HG03045 (cell line): ENCODE results near the gene COA5.

Experiments used
- ATAC-seq: cut with Tn5 transposase; IDR thresholded peaks from one replicate; pipeline ENCODE4 v1.9.1; 2021; ENCODE audit warnings: mild to moderate bottlenecking, moderate library complexity; ENCODE audit not compliant: unreplicated experiment

The COA5 gene

GRCh38 chr2:98554116-98554861, 54.0 kb downstream of the COA5 start:
- ATAC-seq = no peak

GRCh38 chr2:98552499-98553179, 55.7 kb downstream of the COA5 start:
- no peak for ATAC-seq

- ATAC-seq = no peak
These were observed 57.0 kb downstream of the COA5 start for GRCh38 chr2:98551316-98551715.

- ATAC-seq = no peak
These were observed 58.1 kb downstream of the COA5 start for GRCh38 chr2:98550165-98550564.
